Stimulated activated memory B cell treated with anti-CD40 and anti-IgM and Interleukin-4, amounts not matched to agents 10 μg/mL and 1 μg/mL and 100 μg/mL, for 72 hours (primary cell): ENCODE measurements around the gene OPCML.

Experiments
- ATAC-seq: fragments of 150-1000 bp; cut with Tn5 transposase; 2 replicates; pipeline ENCODE4 v1.10.0; 2021
- H3K27ac Mint-ChIP-seq: one replicate; pipeline ENCODE4 v1.8.0; 2022; ENCODE audit warnings: mild to moderate bottlenecking, mixed read lengths
- H3K27me3 Mint-ChIP-seq: one replicate; pipeline ENCODE4 v1.8.0; 2022; ENCODE audit warnings: mixed read lengths
- H3K36me3 Mint-ChIP-seq: one replicate; pipeline ENCODE4 v1.8.0; 2022; ENCODE audit warnings: mixed read lengths
- H3K4me1 Mint-ChIP-seq: one replicate; pipeline ENCODE4 v1.8.0; 2022; ENCODE audit warnings: mixed read lengths
- H3K4me3 Mint-ChIP-seq: one replicate; pipeline ENCODE4 v1.8.0; 2022; ENCODE audit warnings: mild to moderate bottlenecking, moderate library complexity, mixed read lengths
- H3K9me3 Mint-ChIP-seq: one replicate; pipeline ENCODE4 v1.8.0; 2022; ENCODE audit warnings: mixed read lengths

The OPCML gene

DNA sequence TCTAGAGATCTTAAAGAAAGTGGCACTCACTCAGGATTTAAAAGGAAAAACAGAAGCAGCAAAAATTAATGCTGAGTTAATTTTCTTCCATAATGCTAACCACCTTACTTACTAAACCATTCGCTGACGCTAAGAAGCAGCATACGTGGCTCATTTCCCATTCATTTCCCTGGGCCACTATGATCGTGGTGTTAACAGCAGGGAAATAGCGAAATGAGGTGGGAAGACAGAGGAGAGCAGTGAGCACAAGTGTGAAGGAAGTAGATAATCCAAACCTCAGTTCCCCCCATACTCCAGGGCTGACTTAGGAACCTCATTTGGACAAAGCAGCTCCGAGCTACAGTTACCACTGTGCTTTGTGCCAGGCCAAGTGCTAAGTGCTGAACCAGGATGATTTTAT, 723.2 kb downstream of the OPCML start:
- H3K27me3 Mint-ChIP-seq = no peaks in the 10 kb centered on the region
- no peak for ATAC-seq
- H3K4me1 Mint-ChIP-seq = no peaks in the 10 kb centered on the region
- no peak overlapping the region for H3K4me3 Mint-ChIP-seq
- H3K9me3 Mint-ChIP-seq = peaks cover 12% of the 10 kb centered on the region
- H3K36me3 Mint-ChIP-seq = no peaks in the 10 kb centered on the region
- no peak overlapping the region for H3K27ac Mint-ChIP-seq

DNA sequence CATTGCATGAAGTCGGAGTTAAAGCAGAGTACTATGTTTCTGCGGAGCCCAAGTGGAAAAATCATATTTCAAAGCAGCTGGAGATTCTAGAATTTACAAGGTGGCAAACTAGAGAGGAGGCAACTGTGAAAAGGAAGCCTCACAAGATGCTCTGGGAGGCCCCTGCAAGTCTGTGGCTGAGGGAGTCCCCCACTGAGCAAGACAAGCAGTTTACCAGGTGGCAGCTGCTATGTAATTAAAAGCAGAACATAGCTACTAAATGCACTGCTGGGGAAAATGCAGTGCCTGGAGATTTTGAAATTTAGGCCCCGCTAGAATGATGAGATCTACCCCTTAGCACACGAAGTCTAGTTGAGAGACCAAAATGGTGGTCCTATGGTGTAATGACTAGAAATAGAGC, 728.0 kb downstream of the OPCML start:
- no peak overlapping the region for H3K27ac Mint-ChIP-seq
- H3K9me3 Mint-ChIP-seq = peaks cover 12% of the 10 kb centered on the region
- H3K27me3 Mint-ChIP-seq = no peaks in the 10 kb centered on the region
- no peaks in the 10 kb centered on the region for H3K4me1 Mint-ChIP-seq
- ATAC-seq = no peak
- H3K36me3 Mint-ChIP-seq = no peaks in the 10 kb centered on the region
- no peak overlapping the region for H3K4me3 Mint-ChIP-seq

DNA sequence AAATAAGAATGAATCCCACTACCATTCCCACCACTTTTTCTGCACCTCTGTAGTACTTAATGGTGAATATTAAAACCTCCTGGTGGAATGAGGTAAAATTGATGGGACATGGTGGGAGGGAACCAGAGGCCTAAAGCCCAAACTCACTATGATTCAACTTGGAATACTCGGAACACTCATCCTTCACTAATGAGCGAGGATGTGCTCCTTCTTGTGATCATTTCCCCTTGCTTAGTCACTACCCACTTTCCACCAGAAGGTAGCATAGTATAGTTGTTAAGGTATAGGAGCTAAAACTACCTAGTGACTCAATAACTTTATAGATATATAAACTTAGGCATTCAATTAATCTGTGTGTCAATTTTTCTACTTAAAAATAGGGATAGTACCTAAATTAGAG, 728.9 kb downstream of the OPCML start:
- Mint-ChIP-seq H3K36me3 (no peaks in the 10 kb centered on the region), H3K4me1 (no peaks in the 10 kb centered on the region), H3K9me3 (peaks cover 9% of the 10 kb centered on the region), H3K27me3 (no peaks in the 10 kb centered on the region), H3K27ac (no peak overlapping the region), H3K4me3 (no peak overlapping the region)
- no peak for ATAC-seq

DNA sequence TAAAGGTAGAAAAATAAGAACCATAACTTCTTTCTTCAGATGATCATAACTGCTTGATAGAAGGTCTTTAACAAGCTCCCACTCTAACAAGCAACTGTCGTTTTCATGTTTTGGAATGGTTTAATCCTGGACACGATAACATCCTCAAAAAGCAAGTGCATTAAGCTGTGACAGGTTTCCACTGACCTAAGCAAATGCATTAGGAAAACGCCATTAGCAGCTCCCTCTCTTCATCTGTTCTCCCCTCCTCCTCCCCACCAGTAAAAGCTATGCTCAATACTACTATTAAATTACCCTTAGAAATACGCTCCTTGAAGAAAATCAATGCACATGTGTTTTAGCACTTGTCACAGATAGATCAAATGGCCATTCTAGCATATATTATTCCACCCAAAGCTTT, 729.4 kb downstream of the OPCML start:
- no peak for ATAC-seq
- Mint-ChIP-seq H3K27me3 (no peaks in the 10 kb centered on the region), H3K27ac (no peak overlapping the region), H3K36me3 (no peaks in the 10 kb centered on the region), H3K4me1 (no peaks in the 10 kb centered on the region), H3K9me3 (peaks cover 9% of the 10 kb centered on the region), H3K4me3 (no peak overlapping the region)

DNA sequence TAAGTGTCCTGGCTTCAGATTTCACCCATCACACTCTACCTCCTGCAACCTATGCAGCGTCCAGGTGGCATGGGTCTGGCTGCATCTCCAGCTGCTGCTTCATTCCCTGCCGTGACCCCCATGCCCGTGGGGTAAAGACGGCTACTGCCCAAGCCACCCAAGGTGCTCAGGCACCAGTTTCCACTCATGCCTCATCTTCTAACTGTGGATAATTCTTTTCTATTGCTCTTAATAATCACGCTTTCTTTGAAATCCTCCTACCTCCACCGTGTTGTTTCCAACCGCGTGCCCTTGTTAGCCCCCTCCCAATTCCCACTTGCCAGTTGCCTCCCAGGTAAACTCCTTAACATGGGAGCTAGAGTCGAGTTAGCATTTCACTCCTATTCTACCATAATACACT, 738.5 kb downstream of the OPCML start:
- Mint-ChIP-seq H3K36me3 (no peaks in the 10 kb centered on the region), H3K4me1 (no peaks in the 10 kb centered on the region), H3K4me3 (no peak overlapping the region), H3K27ac (no peak overlapping the region), H3K9me3 (peaks cover 5% of the 10 kb centered on the region), H3K27me3 (no peaks in the 10 kb centered on the region)
- ATAC-seq = no peak

DNA sequence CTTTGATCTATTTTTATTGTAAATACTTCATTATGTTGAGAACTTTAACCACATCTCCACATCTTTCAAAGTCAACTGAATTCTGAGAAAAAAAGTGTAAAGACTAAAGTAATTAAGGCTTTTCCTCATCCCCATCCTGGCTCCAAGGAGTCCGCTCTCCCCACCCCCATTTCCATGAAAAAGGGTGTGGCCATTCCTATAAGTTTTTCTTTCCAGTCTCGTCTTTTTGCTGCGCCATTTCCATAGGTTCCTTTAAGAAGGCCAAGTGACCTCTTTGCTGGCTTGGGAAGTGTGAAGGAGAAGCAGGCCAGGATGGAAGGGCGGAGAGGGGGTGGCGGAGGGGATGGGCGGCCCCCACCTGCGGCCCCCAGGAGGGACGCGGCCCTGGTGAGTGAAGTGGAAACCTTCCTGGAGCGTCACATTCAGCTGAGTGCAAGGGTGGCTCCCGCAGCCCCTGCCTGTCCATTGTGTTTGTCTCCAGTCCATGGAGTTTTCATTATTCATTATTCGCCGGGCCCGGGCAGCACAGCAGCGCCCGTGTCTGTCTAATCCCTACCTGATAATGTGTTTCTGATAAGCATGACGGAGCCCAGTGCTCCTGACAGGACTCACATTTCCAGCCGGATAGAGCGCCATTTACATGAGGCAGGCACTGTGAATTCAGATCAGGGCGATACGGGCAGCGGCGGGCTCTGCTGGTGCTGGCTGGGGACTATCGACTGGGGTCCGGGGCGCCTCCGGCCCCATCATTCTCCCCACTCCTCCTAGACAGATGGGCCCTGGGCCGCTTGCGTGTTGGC, 739.8 kb downstream of the OPCML start:
- H3K4me3 Mint-ChIP-seq = no peak overlapping the region
- no peaks in the 10 kb centered on the region for H3K36me3 Mint-ChIP-seq
- no peak overlapping the region for H3K27ac Mint-ChIP-seq
- no peak for ATAC-seq
- H3K9me3 Mint-ChIP-seq = peaks cover 5% of the 10 kb centered on the region
- no peaks in the 10 kb centered on the region for H3K27me3 Mint-ChIP-seq
- no peaks in the 10 kb centered on the region for H3K4me1 Mint-ChIP-seq

DNA sequence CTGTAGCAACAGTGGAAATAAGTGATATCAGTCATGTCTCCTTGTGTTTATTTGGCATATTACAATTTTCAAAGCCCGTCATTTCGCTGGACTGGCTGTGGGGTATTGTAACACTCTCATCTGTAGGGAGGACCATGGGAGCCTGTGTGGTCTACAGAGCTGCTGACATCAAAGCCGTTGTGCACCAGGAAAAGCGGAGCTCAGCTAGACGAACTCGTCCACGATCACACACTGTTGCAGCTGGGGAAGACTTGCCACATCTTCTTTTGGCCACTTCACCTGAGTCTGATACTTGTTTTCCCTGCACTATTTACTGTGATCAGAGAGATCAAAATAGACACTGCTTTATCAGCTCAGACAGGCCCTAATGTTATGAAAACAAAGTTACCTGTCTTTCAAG, 741.3 kb downstream of the OPCML start:
- H3K27ac Mint-ChIP-seq = no peak overlapping the region
- no peaks in the 10 kb centered on the region for H3K27me3 Mint-ChIP-seq
- H3K36me3 Mint-ChIP-seq = no peaks in the 10 kb centered on the region
- H3K9me3 Mint-ChIP-seq = peaks cover 5% of the 10 kb centered on the region
- no peak for ATAC-seq
- H3K4me1 Mint-ChIP-seq = no peaks in the 10 kb centered on the region
- H3K4me3 Mint-ChIP-seq = no peak overlapping the region

DNA sequence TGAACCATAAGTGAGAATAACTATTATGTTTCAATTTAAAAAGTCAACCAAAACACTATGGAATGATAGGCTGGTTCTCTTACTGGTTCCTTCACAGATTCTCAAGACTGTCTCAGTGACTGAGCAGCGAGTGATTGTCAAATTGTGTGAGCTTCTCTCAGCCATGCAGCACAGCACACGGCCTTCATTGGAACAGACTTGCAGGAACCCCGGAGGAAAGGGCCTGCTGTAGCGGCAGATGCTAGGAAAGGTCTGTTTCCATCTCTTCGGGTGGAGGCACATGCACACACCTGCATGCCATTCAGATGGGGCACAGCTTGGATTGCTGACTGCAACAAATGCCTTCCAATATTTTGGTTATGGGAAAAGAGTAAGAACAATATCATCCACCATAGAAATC, 741.8 kb downstream of the OPCML start:
- Mint-ChIP-seq H3K4me1 (no peaks in the 10 kb centered on the region), H3K36me3 (no peaks in the 10 kb centered on the region), H3K27ac (no peak overlapping the region), H3K27me3 (no peaks in the 10 kb centered on the region), H3K4me3 (no peak overlapping the region), H3K9me3 (peaks cover 5% of the 10 kb centered on the region)
- no peak for ATAC-seq

DNA sequence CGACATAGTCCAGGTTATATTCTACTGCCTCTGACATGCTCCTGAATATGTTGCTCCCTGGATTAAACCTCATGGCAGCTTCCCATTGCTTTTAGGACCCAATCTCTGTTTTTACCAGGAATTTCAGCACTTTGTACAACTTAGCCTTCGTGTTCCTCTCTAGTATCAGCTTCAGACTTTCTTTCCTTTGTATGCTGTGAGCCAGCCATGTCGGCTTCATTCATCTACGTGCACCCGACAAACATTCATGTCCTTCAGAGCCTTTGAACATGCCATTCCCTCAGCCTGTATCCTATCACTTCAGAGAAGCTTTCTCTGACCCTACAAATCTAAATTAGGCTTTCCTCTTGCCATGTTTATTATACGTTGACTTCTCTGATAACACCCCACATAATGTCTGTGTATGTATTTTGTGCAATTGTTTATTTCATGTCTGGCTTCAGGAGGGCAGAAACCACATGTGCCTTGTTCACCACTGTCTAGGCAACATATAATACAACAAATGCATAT, 743.4 kb downstream of the OPCML start:
- Mint-ChIP-seq H3K36me3 (no peaks in the 10 kb centered on the region), H3K27ac (no peak overlapping the region), H3K9me3 (peaks cover 7% of the 10 kb centered on the region), H3K4me3 (no peak overlapping the region), H3K27me3 (no peaks in the 10 kb centered on the region), H3K4me1 (no peaks in the 10 kb centered on the region)
- ATAC-seq = no peak

DNA sequence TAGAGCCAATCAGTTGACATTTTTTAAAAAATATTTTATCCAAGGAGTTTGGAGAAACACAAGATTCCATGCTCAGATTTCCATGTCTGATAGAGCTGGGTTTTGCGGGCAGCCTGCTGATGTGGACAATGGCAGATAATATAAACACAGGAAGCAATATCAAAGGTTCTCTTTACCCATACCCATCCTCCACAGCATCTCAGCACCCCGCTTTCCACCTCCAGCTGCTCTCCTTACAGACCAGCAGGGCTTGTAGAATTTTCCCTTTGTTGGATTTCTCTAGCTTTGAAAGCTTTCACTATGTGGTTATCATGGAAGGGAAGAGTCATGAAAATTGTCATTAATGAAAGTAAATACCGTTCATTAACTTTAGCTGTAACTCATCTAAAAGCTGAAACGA, 746.4 kb downstream of the OPCML start:
- no peak for ATAC-seq
- H3K27ac Mint-ChIP-seq = no peak overlapping the region
- no peaks in the 10 kb centered on the region for H3K4me1 Mint-ChIP-seq
- no peaks in the 10 kb centered on the region for H3K36me3 Mint-ChIP-seq
- no peaks in the 10 kb centered on the region for H3K27me3 Mint-ChIP-seq
- no peak overlapping the region for H3K4me3 Mint-ChIP-seq
- peaks cover 4% of the 10 kb centered on the region for H3K9me3 Mint-ChIP-seq

DNA sequence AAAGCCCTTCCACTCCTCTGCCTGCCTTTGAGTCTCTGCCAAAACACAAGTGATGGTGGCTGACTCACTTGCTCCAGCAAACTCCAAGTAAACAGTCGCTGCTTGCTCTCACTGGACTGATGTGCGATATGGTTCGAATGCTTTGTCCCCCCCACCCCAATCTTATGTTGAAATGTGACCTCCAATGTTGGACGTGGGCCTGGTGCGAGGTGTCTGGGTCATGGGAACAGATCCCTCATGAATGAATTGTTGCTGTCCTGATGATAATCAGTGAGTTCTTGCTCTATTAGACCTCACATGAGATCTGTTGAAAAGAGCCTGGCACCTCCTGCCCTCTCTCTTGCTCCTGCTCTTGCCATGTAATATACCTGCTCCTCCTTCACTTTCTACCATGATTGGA, 747.9 kb downstream of the OPCML start:
- H3K9me3 Mint-ChIP-seq = peaks cover 4% of the 10 kb centered on the region
- ATAC-seq = no peak
- no peaks in the 10 kb centered on the region for H3K27me3 Mint-ChIP-seq
- H3K4me3 Mint-ChIP-seq = no peak overlapping the region
- H3K27ac Mint-ChIP-seq = no peak overlapping the region
- no peaks in the 10 kb centered on the region for H3K36me3 Mint-ChIP-seq
- no peaks in the 10 kb centered on the region for H3K4me1 Mint-ChIP-seq

DNA sequence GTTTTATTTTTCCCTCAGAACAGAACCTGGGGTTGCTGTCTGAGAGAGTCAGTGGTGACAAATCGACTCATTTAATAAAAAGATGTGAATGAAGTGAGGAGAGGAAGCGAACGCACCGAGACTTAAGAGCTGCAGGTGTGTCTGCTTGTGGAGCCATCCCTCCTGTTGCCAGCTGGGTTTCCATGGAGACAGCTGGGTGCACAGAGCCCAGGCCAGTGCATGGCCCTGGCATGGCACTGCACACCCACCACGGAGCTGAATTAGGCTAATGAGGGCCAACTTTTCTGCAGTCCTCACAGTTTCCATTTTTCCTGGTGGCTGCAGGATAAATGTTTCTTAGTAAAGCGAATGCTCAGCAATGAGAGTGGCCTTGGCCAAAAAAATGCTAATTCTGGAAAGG, 750.2 kb downstream of the OPCML start:
- Mint-ChIP-seq H3K4me3 (no peak overlapping the region), H3K4me1 (no peaks in the 10 kb centered on the region), H3K9me3 (peaks cover 4% of the 10 kb centered on the region), H3K36me3 (no peaks in the 10 kb centered on the region), H3K27ac (no peak overlapping the region), H3K27me3 (no peaks in the 10 kb centered on the region)
- no peak for ATAC-seq

DNA sequence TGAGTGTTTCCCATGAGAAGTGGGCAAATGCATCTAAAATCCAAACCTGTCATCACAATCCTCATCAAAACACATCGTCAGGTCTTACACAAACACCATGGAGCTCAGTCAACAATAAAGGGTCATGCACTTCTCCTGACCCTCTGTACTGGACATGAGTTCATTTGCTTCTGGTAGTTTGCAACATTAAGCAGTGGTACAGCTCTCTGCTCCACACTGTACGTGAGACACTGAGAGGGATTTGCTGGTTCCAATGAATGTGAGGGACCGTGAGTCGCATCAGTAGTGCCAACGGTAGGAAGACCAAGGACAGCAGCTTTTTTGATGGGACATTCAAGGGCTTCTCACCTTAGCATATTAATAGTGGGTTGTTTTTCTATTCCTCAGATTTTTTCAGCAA, 752.3 kb downstream of the OPCML start:
- Mint-ChIP-seq H3K9me3 (peaks cover 4% of the 10 kb centered on the region), H3K36me3 (no peaks in the 10 kb centered on the region), H3K27me3 (no peaks in the 10 kb centered on the region), H3K27ac (no peak overlapping the region), H3K4me3 (no peak overlapping the region), H3K4me1 (no peaks in the 10 kb centered on the region)
- ATAC-seq = no peak

DNA sequence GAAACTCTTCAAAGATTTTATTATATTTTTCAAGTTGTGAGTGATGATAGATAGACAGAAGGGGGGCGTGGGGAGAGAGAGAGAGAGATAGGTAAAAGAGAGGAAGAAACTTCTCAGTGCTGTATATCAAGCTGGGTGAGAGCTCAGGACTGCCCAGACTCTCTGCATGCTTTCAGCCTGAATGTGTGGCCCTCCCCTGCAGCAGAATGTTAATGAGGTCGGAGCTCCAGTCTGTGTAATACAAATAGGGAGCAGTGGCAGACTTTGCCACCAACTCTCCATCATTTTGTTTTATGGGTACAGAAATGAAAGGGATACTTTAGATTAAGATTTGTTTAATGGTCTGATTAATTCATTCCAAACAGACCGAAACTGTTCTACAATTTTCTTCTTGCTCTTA, 752.8 kb downstream of the OPCML start:
- Mint-ChIP-seq H3K27ac (no peak overlapping the region), H3K4me3 (no peak overlapping the region), H3K9me3 (peaks cover 4% of the 10 kb centered on the region), H3K4me1 (no peaks in the 10 kb centered on the region), H3K36me3 (no peaks in the 10 kb centered on the region), H3K27me3 (no peaks in the 10 kb centered on the region)
- no peak for ATAC-seq

DNA sequence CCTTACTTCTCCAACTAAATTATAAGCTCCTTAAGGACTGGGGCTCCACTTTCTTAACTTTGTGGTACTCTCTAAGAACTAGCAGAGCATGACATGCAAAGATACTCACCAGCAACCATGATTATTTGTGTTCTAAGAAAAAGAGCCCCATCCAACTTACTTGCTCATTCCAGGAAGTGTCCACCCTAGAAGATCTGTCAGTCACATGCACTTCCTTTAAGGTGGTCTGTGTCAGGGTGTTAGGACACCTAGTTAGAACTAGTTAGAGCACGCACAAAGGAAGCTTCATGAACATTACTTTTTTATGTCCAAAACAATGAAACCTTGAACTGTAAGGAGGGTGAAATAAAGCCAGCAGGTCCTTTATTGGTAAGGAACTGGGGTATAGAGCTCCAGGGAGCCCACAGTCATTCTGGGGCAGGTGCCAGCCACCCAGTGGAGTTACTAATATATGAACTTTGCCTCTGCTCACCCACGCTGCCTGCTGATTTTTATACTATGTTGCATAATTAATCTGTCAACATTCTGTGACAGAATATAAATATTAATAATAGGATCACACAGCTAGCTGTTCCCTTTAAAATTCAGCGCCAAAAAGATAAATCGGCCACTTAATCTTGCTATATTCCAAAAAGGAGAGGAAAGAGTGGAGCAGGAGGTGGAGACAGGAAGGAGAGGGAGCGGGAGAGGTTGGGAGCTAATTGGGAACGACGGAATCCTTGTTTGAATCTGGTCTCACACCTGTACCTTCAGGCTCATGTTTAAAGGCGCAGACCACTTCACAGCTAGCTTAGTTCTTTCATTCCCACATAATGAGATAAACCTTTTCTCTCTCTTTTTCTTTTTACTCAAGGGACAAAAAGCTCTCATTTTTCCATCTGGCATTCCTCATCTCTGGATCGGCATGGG, 755.0 kb downstream of the OPCML start:
- Mint-ChIP-seq H3K27ac (no peak overlapping the region), H3K4me3 (no peak overlapping the region), H3K9me3 (no peaks in the 10 kb centered on the region), H3K36me3 (no peaks in the 10 kb centered on the region), H3K27me3 (no peaks in the 10 kb centered on the region), H3K4me1 (no peaks in the 10 kb centered on the region)
- no peak for ATAC-seq

DNA sequence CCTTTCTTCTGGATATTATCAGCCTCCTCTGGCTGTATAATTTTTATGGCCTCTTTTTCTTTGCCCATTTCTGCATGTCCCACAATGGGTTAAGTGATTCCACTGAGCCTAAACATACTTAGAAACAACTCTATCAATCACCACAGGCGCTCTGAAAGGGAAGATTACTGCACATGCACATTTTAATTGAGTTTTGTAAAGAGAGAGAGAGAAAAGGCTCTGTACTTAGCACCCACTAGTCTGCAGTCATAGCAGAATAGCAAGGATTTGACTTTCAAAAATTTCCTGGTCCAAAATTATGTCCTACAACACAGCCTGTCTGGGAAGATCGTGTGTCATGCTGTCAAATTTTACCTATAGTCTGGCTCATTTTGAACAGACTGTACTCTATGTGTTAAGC, 758.5 kb downstream of the OPCML start:
- Mint-ChIP-seq H3K9me3 (no peaks in the 10 kb centered on the region), H3K4me3 (no peak overlapping the region), H3K4me1 (no peaks in the 10 kb centered on the region), H3K36me3 (no peaks in the 10 kb centered on the region), H3K27me3 (no peaks in the 10 kb centered on the region), H3K27ac (no peak overlapping the region)
- no peak for ATAC-seq
